T-helper 2 cell treated with Interferon-gamma antibody and Interleukin-4, amounts not matched to agents 5 μg/mL and 100 μg/mL, for 36 hours (primary cell): ENCODE data around the gene HORMAD2.

Experiments
- DNase-seq: peaks from one replicate; pipeline ENCODE4 v3.0.0; 2021; ENCODE audit warnings: low spot score
- H3K27ac Mint-ChIP-seq: one replicate; pipeline ENCODE4 v1.8.0; 2021; ENCODE audit warnings: mild to moderate bottlenecking, mixed read lengths
- H3K27me3 Mint-ChIP-seq: one replicate; pipeline ENCODE4 v1.8.0; 2021; ENCODE audit warnings: low read depth, mixed read lengths
- H3K36me3 Mint-ChIP-seq: one replicate; pipeline ENCODE4 v1.8.0; 2021; ENCODE audit warnings: low read depth, mixed read lengths
- H3K4me1 Mint-ChIP-seq: one replicate; pipeline ENCODE4 v1.8.0; 2021; ENCODE audit warnings: low read depth, mixed read lengths
- H3K4me3 Mint-ChIP-seq: one replicate; pipeline ENCODE4 v1.8.0; 2022; ENCODE audit warnings: mild to moderate bottlenecking, moderate library complexity, mixed read lengths
- H3K9me3 Mint-ChIP-seq: one replicate; pipeline ENCODE4 v1.8.0; 2021; ENCODE audit warnings: mixed read lengths

The HORMAD2 gene

GRCh38 chr22:30225220-30225927, 145.1 kb downstream of the HORMAD2 start:
- Mint-ChIP-seq H3K27me3 (no peaks in the 10 kb centered on the region), H3K9me3 (no peaks in the 10 kb centered on the region), H3K27ac (peak overlapping the region; percentile 41), H3K4me3 (no peak overlapping the region), H3K4me1 (peaks cover 69% of the 10 kb centered on the region), H3K36me3 (no peaks in the 10 kb centered on the region)
- DNase-seq, result no peak

GRCh38 chr22:30226192-30226832, 146.0 kb downstream of the HORMAD2 start:
- no peaks in the 10 kb centered on the region for H3K9me3 Mint-ChIP-seq
- H3K4me3 Mint-ChIP-seq, result no peak overlapping the region
- peak overlapping the region; percentile 64 for H3K27ac Mint-ChIP-seq
- H3K4me1 Mint-ChIP-seq, result peaks cover 62% of the 10 kb centered on the region
- H3K36me3 Mint-ChIP-seq, result peaks cover 1% of the 10 kb centered on the region
- DNase-seq, result no peak
- H3K27me3 Mint-ChIP-seq, result no peaks in the 10 kb centered on the region
